ENCODE measurements around the gene XYLT1. TPM values are rescaled to one million over a fixed set of nuclear protein-coding genes. Genes with fewer than 3 reads are reported as not detected.

The XYLT1 gene
- total RNA-seq, 1 experiment from 2014 or later, result 12.5 TPM

- ChIA-PET POLR2A (no interaction called here), CTCF (interaction anchor here (0.5 to 0.8 kb wide), 2 partner anchors 32 to 1954 kb away, joined by 3 read pairs; no protein-coding TSS in a partner anchor)
- Histone ChIP-seq H3K36me3 (ENCODE audit: control insufficient read depth, insufficient read depth, low read length) (no peaks in the 10 kb centered on the region), H3K4me3 (ENCODE audit: low read depth, low read length) (no peak overlapping the region), H3K4me1 (no peaks in the 10 kb centered on the region), H3K27me3 (replicated peaks; ENCODE audit: control insufficient read depth, insufficient read depth, low read length) (no peaks in the 10 kb centered on the region), H3K9me3 (no peaks in the 10 kb centered on the region)
- no TSS peak for BruUV-seq (replicated peaks)
- no peak for DNase-seq
- Mint-ChIP-seq H3K36me3 (ENCODE audit: insufficient read depth, unreplicated experiment) (no peaks in the 10 kb centered on the region), H3K27me3 (ENCODE audit: insufficient read depth, unreplicated experiment) (no peaks in the 10 kb centered on the region), H3K9me3 (ENCODE audit: unreplicated experiment) (no peaks in the 10 kb centered on the region), H3K4me3 (ENCODE audit: unreplicated experiment) (no peak overlapping the region), H3K4me1 (ENCODE audit: low read depth, unreplicated experiment) (peaks cover 14% of the 10 kb centered on the region), H3K27ac (ENCODE audit: unreplicated experiment) (no peak overlapping the region)
- TF ChIP-seq CTCF (IDR thresholded peaks at IDR 0.05; ENCODE audit: insufficient read depth in 1 of 2, low read depth in 1 of 2, low read length in 1 of 2, severe bottlenecking in 1 of 2, unreplicated experiment in 1 of 2), result no peak
- intact Hi-C loops (cut with micrococcal nuclease; ENCODE audit: unreplicated experiment), result no loop called here
These were observed 245.2 kb downstream of the XYLT1 start for GRCh38 chr16:17225541-17225940.

- intact Hi-C loops (cut with micrococcal nuclease; ENCODE audit: unreplicated experiment), result no loop called here
- CTCF ChIA-PET, result interaction anchor here (0.8 kb wide), 1 partner anchor 31 kb away, joined by 3 read pairs; no protein-coding TSS in a partner anchor
- BruUV-seq (replicated peaks), result no TSS peak
These were observed 245.9 kb downstream of the XYLT1 start for GRCh38 chr16:17224879-17225281.

GRCh38 chr16:17224350-17224749 lies 246.4 kb downstream of the XYLT1 start:
- no peaks in the 10 kb centered on the region for H3K4me1 ChIP-seq
- Mint-ChIP-seq H3K4me3 (ENCODE audit: unreplicated experiment) (no peak overlapping the region), H3K4me1 (ENCODE audit: low read depth, unreplicated experiment) (peaks cover 14% of the 10 kb centered on the region), H3K36me3 (ENCODE audit: insufficient read depth, unreplicated experiment) (no peaks in the 10 kb centered on the region), H3K27me3 (ENCODE audit: insufficient read depth, unreplicated experiment) (no peaks in the 10 kb centered on the region), H3K9me3 (ENCODE audit: unreplicated experiment) (no peaks in the 10 kb centered on the region), H3K27ac (ENCODE audit: unreplicated experiment) (no peak overlapping the region)
- ChIA-PET CTCF (no interaction called here), POLR2A (no interaction called here)
- no TSS peak for BruUV-seq (replicated peaks)
- H3K36me3 ChIP-seq (ENCODE audit: control insufficient read depth, insufficient read depth, low read length), result no peaks in the 10 kb centered on the region
- DNase-seq, result no peak
- H3K4me3 ChIP-seq (ENCODE audit: low read depth, low read length), result no peak overlapping the region
- H3K9me3 ChIP-seq, result no peaks in the 10 kb centered on the region
- no peaks in the 10 kb centered on the region for H3K27me3 ChIP-seq (replicated peaks; ENCODE audit: control insufficient read depth, insufficient read depth, low read length)
- intact Hi-C loops (cut with micrococcal nuclease; ENCODE audit: unreplicated experiment), result no loop called here
- TF ChIP-seq CTCF (IDR thresholded peaks at IDR 0.05; ENCODE audit: insufficient read depth in 1 of 2, low read depth in 1 of 2, low read length in 1 of 2, severe bottlenecking in 1 of 2, unreplicated experiment in 1 of 2), result no peak

More at GRCh38 chr16:17224879-17225281, 245.9 kb downstream of the XYLT1 start:
- Histone ChIP-seq H3K4me1 (no peaks in the 10 kb centered on the region), H3K27me3 (replicated peaks; ENCODE audit: control insufficient read depth, insufficient read depth, low read length) (no peaks in the 10 kb centered on the region), H3K9me3 (no peaks in the 10 kb centered on the region), H3K36me3 (ENCODE audit: control insufficient read depth, insufficient read depth, low read length) (no peaks in the 10 kb centered on the region), H3K4me3 (ENCODE audit: low read depth, low read length) (no peak overlapping the region)
- H3K4me3 Mint-ChIP-seq (ENCODE audit: unreplicated experiment), result no peak overlapping the region
- peaks cover 14% of the 10 kb centered on the region for H3K4me1 Mint-ChIP-seq (ENCODE audit: low read depth, unreplicated experiment)
- TF ChIP-seq CTCF (IDR thresholded peaks at IDR 0.05; ENCODE audit: insufficient read depth in 1 of 2, low read depth in 1 of 2, low read length in 1 of 2, severe bottlenecking in 1 of 2, unreplicated experiment in 1 of 2), result no peak
- no peaks in the 10 kb centered on the region for H3K36me3 Mint-ChIP-seq (ENCODE audit: insufficient read depth, unreplicated experiment)
- H3K9me3 Mint-ChIP-seq (ENCODE audit: unreplicated experiment), result no peaks in the 10 kb centered on the region
- POLR2A ChIA-PET, result no interaction called here
- H3K27ac Mint-ChIP-seq (ENCODE audit: unreplicated experiment), result no peak overlapping the region
- no peak for DNase-seq
- H3K27me3 Mint-ChIP-seq (ENCODE audit: insufficient read depth, unreplicated experiment), result no peaks in the 10 kb centered on the region
